Pancreas (tissue), 10 donors: ENCODE results near the gene DYNLT3. TPM values are rescaled to one million over a fixed set of nuclear protein-coding genes. Genes with fewer than 3 reads are reported as not detected.

Experiments used
- ATAC-seq, 4 donors: fragments of 200-7000 bp; cut with Tn5 transposase; one replicate each; pipeline versions ENCODE4 v1.8.0 to v1.9.1; 2020; ENCODE audit warnings: mild to moderate bottlenecking in 4 of 4, moderate library complexity in 4 of 4
- DNase-seq, 6 donors: peaks; one replicate each; pipeline ENCODE4 v3.0.0-alpha.2; 2020
- FAIRE-seq: peaks from 2 replicates; lab custom pipeline; 2012; peaks lifted over from hg19 to GRCh38; lab: Jason Lieb, UNC
- H3K27ac ChIP-seq, 4 donors: fragments of 200-600 bp; sonication (generic); 1 replicate in 3 of 4; 2 replicates in 1 of 4; pipeline versions ENCODE4 v1.5.0 to v1.8.0; 2020
- H3K27me3 ChIP-seq, 4 donors: fragments of 200-600 bp; one replicate each; pipeline ENCODE4 v1.8.0; 2021
- H3K36me3 ChIP-seq, 3 donors: fragments of 200-600 bp; sonication (generic) in 1 of 3; one replicate each; pipeline versions ENCODE4 v1.5.0 to v1.8.0; 2020 to 2021
- H3K4me1 ChIP-seq, 3 donors: fragments of 200-600 bp; one replicate each; pipeline ENCODE4 v1.8.0; 2021
- H3K4me3 ChIP-seq, 4 donors: fragments of 200-600 bp; sonication (generic) in 2 of 4; one replicate each; pipeline versions ENCODE4 v1.5.0 to v1.8.0; 2020 to 2021
- H3K9me3 ChIP-seq, 4 donors: fragments of 200-600 bp; one replicate each; pipeline ENCODE4 v1.8.0; 2021
- CTCF ChIP-seq, 4 donors: fragments of 200-600 bp; sonication (generic) in 3 of 4; IDR thresholded peaks; one replicate each; pipeline versions ENCODE4 v1.5.0 to v1.8.0; 2021; ENCODE audit warnings: antibody characterized with exemption in 4 of 4
- WGBS, 2 donors: extraction: QIAGEN DNeasy Blood & Tissue Kit; methylation state at CpG; one replicate each; pipeline ENCODE4 v1.1.7; 2013; 5-methylcytosine and 5-hydroxymethylcytosine counted together
- intact Hi-C, 3 donors: fragments of 100-400 bp; cut with DNase I; formaldehyde crosslinking; loops; one replicate each; pipeline versions ENCODE4 v1.11.1 to v1.14.2; 2022
- polyA plus RNA-seq, 2 donors: library from polyadenylated mRNA; stranded (reverse); fragments of 200-250 nt; gene quantifications; one replicate each; pipeline ENCODE4 v1.2.3, GENCODE V29; 2013
- total RNA-seq, 6 donors: library from RNA; stranded (reverse); fragmentation: NEBNext Ultra II Directional in 4 of 6; extraction: Animal tissue kit (Norgen Biotek cat#: 25700) in 4 of 6; gene quantifications; one replicate each; pipeline versions ENCODE4 v1.2.1 to v1.2.4, GENCODE V29; 2021 to 2023
- donor health status: healthy with polysubstance abuse.
- donor health status: DM: no; HTN: no; CAD: no; lungs with moderate emphysema.
- donor health status: DM: no; HTN: no; CAD: no.
- donor health status: control.
- donor health status: control.
- donor health status: Bipolar disorder and iron deficiency.
- donor health status: DM: yes; HTN: yes; CAD: no.
- donor health status: DM: no; HTN: no; CAD: no.
- donor health status: DM: no; HTN: no; CAD: no.
- donor health status: DM: yes; HTN: yes; CAD: no.

DYNLT3 gene
- total and polyA plus RNA-seq, 8 donors: 5.0 to 18.8 (median 7.9) TPM

- WGBS, 2 donors: 51 to 77% methylated on average over 4 of the region's 4 CpGs
- no peak for FAIRE-seq
Measured at GRCh38 chrX:37816766-37817165, 30.6 kb downstream of the DYNLT3 start.

GRCh38 chrX:37815366-37815765, 32.0 kb downstream of the DYNLT3 start:
- ATAC-seq (no peak), FAIRE-seq (peak; percentile 82), DNase-seq (no peak)
- H3K36me3 ChIP-seq: no peaks in the 10 kb centered on the region
- TF ChIP-seq CTCF (IDR thresholded peaks at IDR 0.05): no peak
- H3K27ac ChIP-seq: no peak overlapping the region
- no peak overlapping the region for H3K4me3 ChIP-seq
- intact Hi-C loops: no loop called here
- no peaks in the 10 kb centered on the region for H3K4me1 ChIP-seq
- no peaks in the 10 kb centered on the region for H3K9me3 ChIP-seq
- 64 to 73% methylated on average over 5 of the region's 5 CpGs for WGBS, 2 donors
- H3K27me3 ChIP-seq: peaks cover 0 to 18% (median 0%) of the 10 kb centered on the region in 4 donors

More at GRCh38 chrX:37816766-37817165, 30.6 kb downstream of the DYNLT3 start:
- Histone ChIP-seq H3K27ac (no peak overlapping the region), H3K36me3 (no peaks in the 10 kb centered on the region), H3K4me3 (no peak overlapping the region), H3K27me3 (peaks cover 0 to 18% (median 0%) of the 10 kb centered on the region in 4 donors), H3K4me1 (no peaks in the 10 kb centered on the region), H3K9me3 (no peaks in the 10 kb centered on the region)
- no peak for ATAC-seq
- DNase-seq: no peak
- no peak for TF ChIP-seq CTCF (IDR thresholded peaks at IDR 0.05)
- intact Hi-C loops: no loop called here

- no peak for FAIRE-seq
- ATAC-seq: no peak
- Histone ChIP-seq H3K9me3 (no peaks in the 10 kb centered on the region), H3K36me3 (no peaks in the 10 kb centered on the region), H3K27ac (no peak overlapping the region), H3K27me3 (peaks cover 0 to 13% (median 4%) of the 10 kb centered on the region in 4 donors), H3K4me3 (no peak overlapping the region), H3K4me1 (no peaks in the 10 kb centered on the region)
- no peak for TF ChIP-seq CTCF (IDR thresholded peaks at IDR 0.05)
- no peak for DNase-seq
- 62 to 87% methylated on average over 4 of the region's 4 CpGs for WGBS, 2 donors
- intact Hi-C loops: no loop called here
Measured at GRCh38 chrX:37813570-37813969, 33.8 kb downstream of the DYNLT3 start.

- TF ChIP-seq CTCF (IDR thresholded peaks at IDR 0.05): no peak
- peak; percentile 81 for FAIRE-seq
- H3K36me3 ChIP-seq: no peaks in the 10 kb centered on the region
- no peak overlapping the region for H3K27ac ChIP-seq
- peaks cover 0 to 9% (median 4%) of the 10 kb centered on the region in 4 donors for H3K27me3 ChIP-seq
- intact Hi-C loops: no loop called here
- H3K4me1 ChIP-seq: no peaks in the 10 kb centered on the region
- H3K4me3 ChIP-seq: no peak overlapping the region
- DNase-seq: no peak
- no peaks in the 10 kb centered on the region for H3K9me3 ChIP-seq
- WGBS, 2 donors: 54 to 64% methylated on average over 1 of the region's 1 CpG
- no peak for ATAC-seq
Measured at GRCh38 chrX:37812110-37812509, 35.3 kb downstream of the DYNLT3 start.

- Histone ChIP-seq H3K27me3 (peaks cover 0 to 8% (median 0%) of the 10 kb centered on the region in 4 donors), H3K9me3 (no peaks in the 10 kb centered on the region), H3K4me1 (no peaks in the 10 kb centered on the region), H3K27ac (no peak overlapping the region), H3K36me3 (no peaks in the 10 kb centered on the region), H3K4me3 (no peak overlapping the region)
- TF ChIP-seq CTCF (IDR thresholded peaks at IDR 0.05): no peak
- FAIRE-seq (no peak), ATAC-seq (no peak), DNase-seq (no peak)
- intact Hi-C loops: no loop called here
- WGBS, 2 donors: 55 to 85% methylated on average over 2 of the region's 2 CpGs
Measured at GRCh38 chrX:37809970-37810369, 37.4 kb downstream of the DYNLT3 start.
